Measurements from ENCODE around the gene PRIMA1. TPM values are rescaled to one million over a fixed set of nuclear protein-coding genes. Genes with fewer than 3 reads are reported as not detected.

The PRIMA1 gene
- total RNA-seq, 2 donors from 2014 or later, result 2.3 to 3.5 TPM

- no peak for ATAC-seq (ENCODE audit: insufficient number of reproducible peaks, low FRiP score, low read depth)
- no peak for DNase-seq (ENCODE audit: low spot score)
- no peak for TF ChIP-seq CTCF (IDR thresholded peaks at IDR 0.05)
- Histone ChIP-seq H3K36me3 (no peaks in the 10 kb centered on the region), H3K4me1 (ENCODE audit: control insufficient read depth in 1 of 2, low read depth in 2 of 2) (no peaks in the 10 kb centered on the region), H3K9me3 (no peaks in the 10 kb centered on the region), H3K27ac (no peak overlapping the region), H3K27me3 (replicated peaks; ENCODE audit: insufficient read depth) (no peaks in the 10 kb centered on the region), H3K4me3 (no peak overlapping the region)
These were observed 81.8 kb downstream of the PRIMA1 start for GRCh38 chr14:93706360-93706955.

- Histone ChIP-seq H3K27me3 (replicated peaks; ENCODE audit: insufficient read depth) (no peaks in the 10 kb centered on the region), H3K4me3 (no peak overlapping the region), H3K27ac (no peak overlapping the region), H3K9me3 (no peaks in the 10 kb centered on the region), H3K4me1 (ENCODE audit: control insufficient read depth in 1 of 2, low read depth in 2 of 2) (no peaks in the 10 kb centered on the region), H3K36me3 (no peaks in the 10 kb centered on the region)
- no peak for DNase-seq (ENCODE audit: low spot score)
- no peak for TF ChIP-seq CTCF (IDR thresholded peaks at IDR 0.05)
- no peak for ATAC-seq (ENCODE audit: insufficient number of reproducible peaks, low FRiP score, low read depth)
These were observed 82.7 kb downstream of the PRIMA1 start for GRCh38 chr14:93705513-93706156.

- no peak overlapping the region for H3K27ac ChIP-seq
- no peaks in the 10 kb centered on the region for H3K27me3 ChIP-seq (replicated peaks; ENCODE audit: insufficient read depth)
- TF ChIP-seq CTCF (IDR thresholded peaks at IDR 0.05), result no peak
- no peak for DNase-seq (ENCODE audit: low spot score)
- no peaks in the 10 kb centered on the region for H3K36me3 ChIP-seq
- no peaks in the 10 kb centered on the region for H3K9me3 ChIP-seq
- H3K4me3 ChIP-seq, result no peak overlapping the region
- no peaks in the 10 kb centered on the region for H3K4me1 ChIP-seq (ENCODE audit: control insufficient read depth in 1 of 2, low read depth in 2 of 2)
- no peak for ATAC-seq (ENCODE audit: insufficient number of reproducible peaks, low FRiP score, low read depth)
These were observed 84.3 kb downstream of the PRIMA1 start for GRCh38 chr14:93703941-93704340.

GRCh38 chr14:93702946-93703345 lies 85.3 kb downstream of the PRIMA1 start:
- no peaks in the 10 kb centered on the region for H3K4me1 ChIP-seq (ENCODE audit: control insufficient read depth in 1 of 2, low read depth in 2 of 2)
- H3K4me3 ChIP-seq, result no peak overlapping the region
- H3K36me3 ChIP-seq, result no peaks in the 10 kb centered on the region
- H3K27me3 ChIP-seq (replicated peaks; ENCODE audit: insufficient read depth), result no peaks in the 10 kb centered on the region
- no peak for ATAC-seq (ENCODE audit: insufficient number of reproducible peaks, low FRiP score, low read depth)
- no peak overlapping the region for H3K27ac ChIP-seq
- TF ChIP-seq CTCF (IDR thresholded peaks at IDR 0.05), result no peak
- no peaks in the 10 kb centered on the region for H3K9me3 ChIP-seq
- no peak for DNase-seq (ENCODE audit: low spot score)

- no peak for TF ChIP-seq CTCF (IDR thresholded peaks at IDR 0.05)
- no peak overlapping the region for H3K4me3 ChIP-seq
- H3K27ac ChIP-seq, result no peak overlapping the region
- no peaks in the 10 kb centered on the region for H3K36me3 ChIP-seq
- H3K9me3 ChIP-seq, result peaks cover 4% of the 10 kb centered on the region
- DNase-seq (ENCODE audit: low spot score) (no peak), ATAC-seq (ENCODE audit: insufficient number of reproducible peaks, low FRiP score, low read depth) (no peak)
- no peaks in the 10 kb centered on the region for H3K4me1 ChIP-seq (ENCODE audit: control insufficient read depth in 1 of 2, low read depth in 2 of 2)
- no peaks in the 10 kb centered on the region for H3K27me3 ChIP-seq (replicated peaks; ENCODE audit: insufficient read depth)
These were observed 86.7 kb downstream of the PRIMA1 start for GRCh38 chr14:93701562-93701961.

Measured in thoracic aorta (tissue), 2 donors.